GM21360 (cell line): ENCODE measurements around the gene EFNA4.

Experiments
- ATAC-seq: cut with Tn5 transposase; IDR thresholded peaks from one replicate; pipeline ENCODE4 v1.9.1; 2021; ENCODE audit warnings: mild to moderate bottlenecking, moderate library complexity; ENCODE audit not compliant: unreplicated experiment

EFNA4 gene

DNA sequence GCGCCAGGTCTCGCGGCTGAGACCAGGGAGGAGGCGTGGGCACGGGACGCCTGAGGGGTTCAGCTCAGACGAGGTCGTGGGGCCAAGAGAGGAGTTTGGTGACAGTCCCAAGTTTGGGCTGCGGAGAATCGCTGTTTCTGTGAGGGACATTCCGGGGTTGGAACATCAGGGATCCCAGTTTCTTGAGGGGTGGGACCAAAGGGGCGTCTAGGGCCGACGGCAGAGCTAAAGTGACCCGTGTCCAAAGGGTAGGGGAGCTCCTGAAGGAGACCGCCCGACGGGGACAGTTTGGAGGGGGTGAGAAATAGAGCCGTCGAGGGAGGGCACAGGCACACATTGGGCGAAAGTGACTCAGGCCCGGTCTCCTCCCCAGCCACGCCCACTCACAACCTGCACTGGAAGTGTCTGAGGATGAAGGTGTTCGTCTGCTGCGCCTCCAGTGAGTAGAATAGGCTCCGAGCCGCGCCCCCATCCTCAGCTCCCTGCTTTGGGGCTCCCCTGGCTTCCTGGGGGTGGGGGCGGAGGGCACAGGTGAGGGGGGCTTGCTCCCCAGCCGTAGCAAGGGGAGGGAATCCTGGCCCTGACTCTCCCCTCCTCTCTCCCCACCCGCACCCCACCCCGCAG lies 22.1 kb downstream of the EFNA4 start:
- no peak for ATAC-seq

DNA sequence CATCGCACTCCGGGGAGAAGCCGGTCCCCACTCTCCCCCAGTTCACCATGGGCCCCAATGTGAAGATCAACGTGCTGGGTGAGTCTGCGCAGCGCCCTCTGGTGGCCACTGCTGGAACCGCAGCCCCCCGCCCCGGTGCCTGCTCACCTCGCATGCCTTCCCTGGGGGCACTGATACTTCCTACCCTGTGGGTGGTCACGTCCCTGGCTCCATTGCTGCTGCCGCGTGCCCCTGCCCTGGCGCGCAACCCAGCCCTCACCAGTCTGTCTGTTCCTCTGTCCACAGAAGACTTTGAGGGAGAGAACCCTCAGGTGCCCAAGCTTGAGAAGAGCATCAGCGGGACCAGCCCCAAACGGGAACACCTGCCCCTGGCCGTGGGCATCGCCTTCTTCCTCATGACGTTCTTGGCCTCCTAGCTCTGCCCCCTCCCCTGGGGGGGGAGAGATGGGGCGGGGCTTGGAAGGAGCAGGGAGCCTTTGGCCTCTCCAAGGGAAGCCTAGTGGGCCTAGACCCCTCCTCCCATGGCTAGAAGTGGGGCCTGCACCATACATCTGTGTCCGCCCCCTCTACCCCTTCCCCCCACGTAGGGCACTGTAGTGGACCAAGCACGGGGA lies 22.7 kb downstream of the EFNA4 start:
- ATAC-seq = no peak

DNA sequence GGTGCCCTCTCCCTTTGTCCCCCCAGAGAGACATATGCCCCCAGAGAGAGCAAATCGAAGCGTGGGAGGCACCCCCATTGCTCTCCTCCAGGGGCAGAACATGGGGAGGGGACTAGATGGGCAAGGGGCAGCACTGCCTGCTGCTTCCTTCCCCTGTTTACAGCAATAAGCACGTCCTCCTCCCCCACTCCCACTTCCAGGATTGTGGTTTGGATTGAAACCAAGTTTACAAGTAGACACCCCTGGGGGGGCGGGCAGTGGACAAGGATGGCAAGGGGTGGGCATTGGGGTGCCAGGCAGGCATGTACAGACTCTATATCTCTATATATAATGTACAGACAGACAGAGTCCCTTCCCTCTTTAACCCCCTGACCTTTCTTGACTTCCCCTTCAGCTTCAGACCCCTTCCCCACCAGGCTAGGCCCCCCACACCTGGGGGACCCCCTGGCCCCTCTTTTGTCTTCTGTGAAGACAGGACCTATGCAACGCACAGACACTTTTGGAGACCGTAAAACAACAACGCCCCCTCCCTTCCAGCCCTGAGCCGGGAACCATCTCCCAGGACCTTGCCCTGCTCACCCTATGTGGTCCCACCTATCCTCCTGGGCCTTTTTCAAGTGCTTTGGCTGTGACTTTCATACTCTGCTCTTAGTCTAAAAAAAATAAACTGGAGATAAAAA lies 23.5 kb downstream of the EFNA4 start:
- no peak for ATAC-seq

DNA sequence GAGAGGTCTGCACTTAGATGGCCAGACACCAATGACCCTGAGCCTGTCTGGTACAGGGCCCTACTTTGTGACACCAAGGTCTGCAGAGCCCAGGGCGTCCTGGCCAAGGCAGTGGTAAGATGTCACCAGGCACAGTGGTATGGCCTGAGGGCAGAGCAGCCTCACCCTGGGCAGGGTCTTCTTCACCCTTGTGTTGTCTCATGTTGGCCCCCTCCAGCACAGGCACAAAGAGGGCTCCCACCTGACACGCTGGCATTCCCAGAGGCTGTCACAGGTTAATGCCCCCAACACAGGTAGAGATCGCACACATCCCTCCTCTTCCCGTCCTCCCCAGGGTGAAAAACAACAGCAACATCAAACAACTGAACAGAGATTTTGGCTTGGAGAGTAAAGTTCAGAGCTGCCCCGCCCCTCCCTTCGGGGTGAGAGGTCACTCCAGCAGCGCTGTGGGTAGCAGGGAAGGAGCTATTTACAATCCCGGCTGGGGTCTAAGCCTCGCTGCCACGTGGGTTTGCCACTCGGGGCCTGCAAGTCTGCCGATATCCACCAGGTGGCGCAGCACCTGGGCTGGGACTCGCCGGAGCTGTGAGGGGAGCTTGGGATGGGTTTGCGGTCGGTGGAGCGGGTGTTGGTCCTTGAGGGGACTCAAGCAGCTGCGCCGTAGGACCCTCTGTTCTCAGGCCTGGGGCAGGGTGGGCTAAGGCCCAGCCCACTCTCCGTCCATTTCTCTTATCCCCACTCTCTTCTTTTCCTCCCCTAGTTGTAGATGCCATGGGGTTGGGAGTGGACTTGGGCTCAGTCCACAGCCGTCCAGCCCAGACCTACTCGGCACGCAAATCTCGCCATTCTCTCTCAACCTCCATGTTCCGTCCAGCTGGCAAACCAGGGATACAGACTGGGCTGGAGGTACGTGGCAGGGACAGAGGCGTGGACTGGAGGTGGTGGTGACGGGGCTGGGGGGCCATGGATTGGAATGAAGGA lies 27.8 kb downstream of the EFNA4 start:
- no peak for ATAC-seq

DNA sequence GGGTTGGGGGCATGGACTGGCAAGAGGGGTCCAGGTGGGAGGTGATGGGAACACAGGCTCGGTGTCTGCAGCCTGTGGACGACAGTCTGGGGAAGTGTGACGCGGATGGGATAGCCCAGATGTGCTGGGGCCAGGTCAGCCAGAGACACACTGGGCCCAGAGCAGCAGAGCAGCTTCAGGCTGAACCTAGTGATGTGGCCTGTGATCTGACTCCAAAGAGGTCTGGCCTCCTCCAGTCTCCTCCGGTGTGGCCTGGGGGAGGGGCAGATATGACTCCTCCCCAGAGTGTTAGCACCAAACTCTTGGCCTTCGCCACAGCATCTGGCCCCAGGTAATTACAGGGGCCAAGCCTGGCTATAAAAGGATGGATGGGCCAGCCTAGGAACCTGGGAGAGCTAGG lies 28.6 kb downstream of the EFNA4 start:
- ATAC-seq = no peak

DNA sequence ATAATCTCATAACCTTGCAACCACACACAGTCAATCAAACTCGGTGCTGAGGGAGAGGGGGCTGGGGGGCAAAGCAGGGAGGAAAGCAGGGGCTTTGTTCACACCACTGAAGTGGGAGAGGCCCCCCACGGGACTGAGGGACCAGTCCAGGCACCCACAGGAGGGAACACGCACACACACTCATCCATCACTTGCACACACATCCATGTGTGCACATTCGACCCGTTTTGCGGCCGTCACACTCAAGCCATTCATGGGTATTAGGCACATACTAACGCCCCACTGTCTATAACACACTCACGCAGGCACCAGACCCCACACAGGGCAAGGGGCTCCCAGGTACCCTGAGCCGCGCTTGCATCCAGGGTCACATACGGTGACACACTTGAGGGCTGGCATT lies 29.1 kb downstream of the EFNA4 start:
- ATAC-seq = no peak

DNA sequence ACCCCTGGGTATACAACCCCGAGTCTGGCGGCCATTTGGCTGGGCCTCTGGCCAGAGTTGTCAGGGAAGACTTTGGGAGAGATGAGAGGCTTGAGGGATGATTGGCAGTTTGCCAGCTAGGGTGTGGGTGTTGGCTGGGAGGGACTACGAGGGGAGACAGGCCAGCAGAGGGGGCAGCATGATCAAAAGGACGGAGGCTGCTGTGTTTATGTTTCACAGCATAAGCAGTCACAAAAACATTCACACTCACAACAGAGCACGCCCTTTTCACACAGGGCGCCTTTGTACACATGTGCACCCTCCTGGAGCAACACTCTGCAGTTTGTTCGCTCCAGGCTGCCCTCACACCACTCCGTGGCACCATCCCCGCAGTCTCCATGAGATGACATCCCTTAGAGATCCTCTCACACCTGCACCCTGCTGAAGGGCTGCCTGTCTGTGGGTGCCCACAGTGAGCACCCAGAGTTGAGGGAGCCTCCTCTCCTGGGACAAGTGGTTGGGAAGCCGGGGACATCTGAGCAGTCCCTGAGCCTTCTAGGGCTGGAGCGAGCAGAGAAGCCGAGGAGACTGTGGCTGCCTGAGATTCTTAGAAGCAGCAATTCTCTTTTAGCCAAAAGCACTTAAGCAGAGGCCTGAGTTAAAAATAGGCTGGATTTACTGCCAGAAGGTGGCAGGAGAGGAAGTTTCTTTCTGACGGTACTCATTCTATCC lies 30.5 kb downstream of the EFNA4 start:
- ATAC-seq = no peak

DNA sequence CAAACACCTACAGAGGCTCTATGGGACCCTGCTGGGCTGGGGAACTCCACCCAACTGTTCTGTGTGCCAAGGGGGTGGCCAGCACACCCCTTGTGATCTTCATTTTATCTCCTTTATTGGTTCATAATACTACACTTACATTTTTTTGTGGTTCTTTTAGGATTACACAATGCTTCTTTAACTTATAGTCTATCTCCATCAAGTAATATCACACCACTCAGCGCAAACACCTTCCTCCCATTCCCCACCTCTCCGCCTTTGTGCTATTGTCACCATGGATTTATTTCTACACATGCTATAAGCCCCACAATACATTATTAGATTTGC lies 31.0 kb downstream of the EFNA4 start:
- no peak for ATAC-seq

DNA sequence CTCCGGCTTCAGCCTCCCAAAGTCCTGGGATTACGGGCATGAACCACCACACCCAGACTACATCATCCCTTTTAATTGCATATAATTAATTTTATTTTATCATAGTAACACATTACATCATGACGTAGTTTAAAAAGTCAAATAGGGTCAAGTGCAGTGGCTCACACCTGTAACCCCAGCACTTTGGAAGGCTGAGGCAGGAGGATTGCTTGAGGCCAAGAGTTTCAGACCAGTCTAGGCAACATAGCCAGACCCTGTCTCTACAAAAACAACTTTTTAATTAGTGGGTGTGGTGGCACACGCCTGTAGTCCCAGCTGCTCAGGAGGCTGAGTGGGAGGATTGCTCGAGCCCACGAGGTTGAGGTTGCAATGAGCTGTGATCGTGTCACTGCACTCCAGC lies 35.8 kb downstream of the EFNA4 start:
- no peak for ATAC-seq

DNA sequence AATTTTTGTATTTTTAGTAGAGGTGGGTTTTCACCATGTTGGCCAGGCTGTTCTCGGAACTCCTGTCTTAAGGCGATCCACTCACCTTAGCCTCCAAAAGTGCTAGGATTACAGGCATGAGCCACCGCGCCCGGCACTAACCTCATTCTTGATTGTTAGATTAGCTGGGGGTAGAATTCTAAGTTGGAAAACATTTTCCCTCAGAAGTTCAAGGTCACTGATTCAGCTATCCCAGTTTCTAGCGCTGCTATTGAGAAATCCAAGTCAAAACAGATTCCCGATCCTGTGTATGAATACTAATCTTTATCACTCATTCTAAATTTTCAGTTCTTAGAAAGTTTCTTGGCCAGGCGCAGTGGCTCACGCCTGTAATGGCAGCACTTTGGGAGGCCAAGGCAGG lies 39.8 kb downstream of the EFNA4 start:
- ATAC-seq = no peak

DNA sequence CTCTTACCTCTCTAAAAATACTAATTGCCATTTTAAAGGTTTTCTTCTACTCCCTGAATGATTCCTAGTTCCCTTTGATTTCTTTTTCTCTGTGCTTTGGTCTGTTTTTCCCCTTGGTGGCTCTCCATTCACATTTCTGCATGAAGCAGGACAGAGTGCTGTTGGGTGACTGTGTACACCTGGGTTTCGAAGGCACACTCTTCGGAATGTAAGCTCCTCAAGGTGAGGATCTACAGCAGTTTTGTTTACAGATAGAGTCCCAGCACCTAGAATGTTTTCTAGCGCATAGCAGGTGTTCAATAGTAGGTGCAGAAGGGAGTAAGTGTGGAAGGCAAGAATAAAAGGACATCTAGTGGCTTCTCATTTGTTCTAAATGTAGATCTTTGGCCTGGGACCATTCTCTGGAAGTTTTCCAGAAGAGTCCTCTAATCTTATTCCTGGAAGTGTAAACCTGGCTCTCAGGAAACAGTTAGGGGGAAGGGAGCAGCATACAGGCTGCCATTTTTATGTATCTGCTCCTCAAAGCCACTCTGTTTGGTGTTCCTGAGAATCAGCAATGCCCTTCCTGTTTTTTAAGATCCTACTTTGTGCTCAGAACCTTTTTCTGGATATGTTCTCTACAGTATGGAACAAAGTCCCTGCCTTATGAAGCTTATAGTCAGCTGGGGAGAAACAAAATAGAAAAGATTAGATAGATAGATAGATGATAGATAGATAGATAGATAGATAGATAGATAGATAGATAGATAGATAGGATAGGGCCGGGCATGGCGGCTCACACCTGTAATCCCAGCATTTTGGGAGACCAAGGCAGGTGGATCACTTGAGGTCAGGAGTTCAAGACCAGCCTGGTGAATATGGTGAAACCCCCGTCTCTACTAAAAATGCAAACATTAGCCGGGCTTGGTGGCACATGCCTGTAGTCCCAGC lies 41.3 kb downstream of the EFNA4 start:
- ATAC-seq = no peak

DNA sequence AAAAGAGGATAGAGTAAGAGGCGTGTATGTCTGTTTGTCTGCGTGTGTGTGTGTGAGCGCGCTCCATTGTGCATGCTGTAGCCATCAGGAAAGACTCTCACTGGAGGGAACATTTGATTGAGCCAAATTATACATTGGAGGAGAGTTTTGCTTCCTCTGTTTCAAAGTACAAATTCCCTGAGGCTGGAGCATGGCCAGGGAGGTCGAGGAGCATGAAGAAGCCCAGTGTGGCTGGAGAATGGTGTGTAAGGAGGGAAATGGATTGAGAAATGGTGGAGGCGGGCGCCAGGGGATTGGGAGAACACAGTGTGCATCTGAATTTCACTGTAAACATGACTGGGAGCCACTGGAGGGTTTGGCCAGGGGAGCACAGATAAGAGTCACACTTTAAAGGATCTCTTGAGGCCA lies 42.1 kb downstream of the EFNA4 start:
- ATAC-seq = no peak

DNA sequence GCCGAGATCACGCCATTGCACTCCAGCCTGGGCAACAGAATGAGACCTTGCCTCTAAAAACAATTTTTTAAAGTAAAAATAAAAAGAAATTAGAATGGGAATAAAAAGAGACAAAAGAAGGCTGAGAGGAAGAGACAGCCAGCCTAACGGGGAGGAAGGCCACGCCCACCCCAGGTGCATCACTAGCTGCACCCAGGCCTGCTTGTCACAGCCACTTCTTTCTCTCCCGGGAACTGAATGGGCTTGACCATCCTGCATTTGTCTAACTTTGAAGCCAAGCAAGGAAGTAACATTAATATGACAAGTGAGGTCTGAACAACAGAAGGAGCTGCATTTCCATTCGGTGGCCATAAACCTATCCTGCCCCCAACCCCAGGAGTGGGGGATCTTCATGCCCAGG lies 43.3 kb downstream of the EFNA4 start:
- ATAC-seq = no peak

DNA sequence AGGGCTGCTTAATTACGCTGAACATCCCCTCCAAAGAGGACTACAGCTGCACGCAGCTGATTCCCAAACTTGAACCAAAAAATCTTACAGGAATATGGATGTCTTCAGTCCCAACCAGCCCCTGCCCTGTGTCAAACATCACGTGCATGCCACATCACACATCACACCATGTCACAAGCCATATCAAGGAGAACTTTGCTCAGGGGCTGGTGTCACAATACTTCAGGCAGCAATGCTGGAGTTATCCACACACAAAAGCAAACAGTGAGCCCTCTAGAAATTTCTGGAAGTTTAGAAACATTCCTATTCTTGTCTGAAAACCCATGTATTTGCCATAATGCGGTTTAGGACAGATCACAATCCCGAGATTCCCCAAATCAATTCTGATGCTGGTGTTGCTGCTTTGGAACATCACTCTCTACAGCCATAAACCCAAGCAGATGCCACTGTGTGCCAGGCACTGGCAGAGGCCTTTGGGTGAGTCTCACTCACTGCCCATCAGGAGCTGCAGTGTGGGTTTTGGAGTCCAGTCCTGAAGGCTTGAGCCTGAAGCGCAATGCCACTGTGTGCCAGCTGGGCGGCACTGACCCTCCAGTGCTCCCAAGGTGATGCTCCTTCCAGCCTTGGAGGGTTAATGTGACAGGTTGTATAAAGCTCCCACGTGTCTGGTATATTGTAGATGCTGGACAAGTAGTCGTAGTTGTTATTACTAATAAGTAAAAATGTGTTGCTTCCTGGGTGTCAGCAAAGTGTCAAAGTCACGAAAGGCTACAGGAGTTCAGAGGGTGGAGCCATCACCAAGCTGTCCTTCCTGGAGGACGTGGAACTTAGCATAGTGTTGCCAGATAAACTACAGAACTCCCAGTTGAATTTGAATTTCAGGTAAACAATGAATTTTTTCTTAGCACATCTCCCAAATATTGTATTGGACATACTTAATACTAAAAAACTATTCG lies 44.0 kb downstream of the EFNA4 start:
- no peak for ATAC-seq

DNA sequence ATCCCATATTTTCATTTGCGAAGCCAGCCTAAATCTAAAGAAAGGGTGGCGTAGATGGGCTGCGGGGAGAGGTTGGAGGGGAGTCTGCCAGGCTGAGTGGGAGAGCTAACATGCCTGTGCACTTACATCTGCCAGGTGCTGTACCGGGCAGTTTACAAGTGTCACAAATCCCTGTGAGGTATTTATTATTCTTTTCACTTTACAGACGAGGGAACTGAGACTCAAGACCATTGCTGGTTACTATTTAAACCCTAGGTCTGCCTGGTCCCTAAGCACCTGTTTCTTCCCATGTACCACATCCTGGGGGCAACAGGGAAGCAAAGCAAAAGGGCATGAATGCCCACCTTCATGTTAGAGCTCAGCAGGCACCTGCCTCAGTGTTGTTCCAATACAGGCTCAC lies 44.8 kb downstream of the EFNA4 start:
- no peak for ATAC-seq

DNA sequence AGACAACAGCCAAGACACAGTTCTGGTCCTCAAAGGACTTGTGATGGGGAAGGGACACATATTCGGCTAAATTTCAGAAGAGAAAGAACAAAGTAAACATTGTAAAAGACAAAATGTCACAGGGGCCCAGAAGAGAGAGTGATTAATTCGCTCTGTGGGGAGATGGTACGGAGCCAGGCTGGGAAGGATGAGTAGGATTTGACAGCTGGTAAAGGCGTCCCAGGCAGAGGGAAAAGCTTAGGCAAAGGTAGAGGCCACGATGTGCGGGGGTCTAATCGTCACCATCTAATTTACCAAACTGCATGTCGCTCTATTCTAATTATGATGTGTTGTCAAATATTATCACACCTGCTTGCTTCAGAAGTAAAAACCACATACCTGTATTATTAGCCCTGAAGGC lies 46.8 kb downstream of the EFNA4 start:
- ATAC-seq = no peak

DNA sequence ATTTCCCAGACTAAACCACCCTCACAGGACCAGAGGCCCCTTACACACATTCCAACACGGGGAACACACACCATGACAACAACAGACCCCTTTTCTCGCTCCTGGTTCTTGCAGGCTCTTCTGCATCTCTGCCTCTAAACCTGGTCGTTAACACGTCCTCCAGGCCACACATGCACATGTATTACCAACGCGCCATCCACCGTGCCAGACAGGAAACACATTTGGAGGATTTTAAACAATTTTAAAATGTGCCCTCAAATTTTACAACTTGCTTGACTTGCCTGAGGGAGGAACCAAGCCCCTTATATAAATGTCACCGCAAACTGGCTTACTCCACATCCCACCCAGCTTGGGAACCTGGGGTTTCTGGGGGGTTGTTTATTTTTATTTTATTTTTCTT lies 47.3 kb downstream of the EFNA4 start:
- no peak for ATAC-seq

DNA sequence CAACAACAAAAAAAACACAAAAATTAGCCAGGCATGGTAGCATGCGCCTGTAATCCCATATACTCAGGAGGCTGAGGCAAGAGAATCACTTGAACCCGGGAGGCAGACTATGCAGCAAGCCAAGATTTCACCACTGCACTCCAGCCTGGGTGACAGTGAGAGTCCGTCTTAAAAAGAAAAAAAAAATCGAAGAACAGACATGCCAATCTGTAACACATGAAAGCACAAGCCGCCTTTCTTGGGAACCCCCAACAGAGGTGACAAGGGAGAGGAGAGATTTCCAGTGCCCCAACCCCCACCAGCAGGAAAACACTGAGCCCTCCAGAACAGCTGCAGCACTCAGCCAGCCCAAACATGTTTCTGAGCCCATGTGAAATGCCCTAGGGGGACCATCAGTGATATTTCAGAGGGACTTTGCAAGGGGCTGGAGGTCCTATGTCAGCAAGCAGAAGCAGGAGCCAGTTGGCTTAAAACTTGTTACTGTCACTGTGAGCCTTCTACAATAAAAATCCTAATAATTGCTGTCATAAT lies 50.0 kb downstream of the EFNA4 start:
- ATAC-seq = no peak
